Activated CD4-positive, alpha-beta T cell treated with anti-CD3 and anti-CD28 coated beads, Interleukin-2, amount 50 U/mL, for 1 hour (primary cell): ENCODE data around the gene PKNOX2.

Source experiments
- DNase-seq: peaks from one replicate; pipeline ENCODE4 v3.0.0-alpha.2; 2020

Gene PKNOX2

GRCh38 chr11:125155100-125155444 lies 9.5 kb upstream of the PKNOX2 start:
- DNase-seq = no peak

- DNase-seq = no peak
Measured at GRCh38 chr11:125155767-125156166, 8.8 kb upstream of the PKNOX2 start.

GRCh38 chr11:125156346-125157117 lies 8.0 kb upstream of the PKNOX2 start:
- DNase-seq = no peak

- no peak for DNase-seq
Measured at GRCh38 chr11:125157118-125157733, 7.3 kb upstream of the PKNOX2 start.

GRCh38 chr11:125157953-125158680 lies 6.4 kb upstream of the PKNOX2 start:
- DNase-seq = no peak

GRCh38 chr11:125162743-125163142 lies 1.8 kb upstream of the PKNOX2 start:
- DNase-seq = no peak

- no peak for DNase-seq
Measured at GRCh38 chr11:125163431-125164063, 1.0 kb upstream of the PKNOX2 start.

GRCh38 chr11:125164091-125164421 lies 495 bp upstream of the PKNOX2 start:
- no peak for DNase-seq

GRCh38 chr11:125165111-125165842 lies 726 bp downstream of the PKNOX2 start:
- no peak for DNase-seq

- no peak for DNase-seq
Measured at GRCh38 chr11:125165843-125166763, 1.6 kb downstream of the PKNOX2 start.

- no peak for DNase-seq
Measured at GRCh38 chr11:125166764-125167291, 2.3 kb downstream of the PKNOX2 start.

GRCh38 chr11:125167292-125167953 lies 2.9 kb downstream of the PKNOX2 start:
- DNase-seq = no peak

- DNase-seq = no peak
Measured at GRCh38 chr11:125167954-125168835, 3.6 kb downstream of the PKNOX2 start.

GRCh38 chr11:125168918-125169456 lies 4.4 kb downstream of the PKNOX2 start:
- no peak for DNase-seq

GRCh38 chr11:125170001-125170509 lies 5.5 kb downstream of the PKNOX2 start:
- DNase-seq = no peak

GRCh38 chr11:125170510-125171031 lies 6.0 kb downstream of the PKNOX2 start:
- DNase-seq = no peak

- no peak for DNase-seq
Measured at GRCh38 chr11:125171974-125172373, 7.4 kb downstream of the PKNOX2 start.

GRCh38 chr11:125173027-125173426 lies 8.5 kb downstream of the PKNOX2 start:
- no peak for DNase-seq

GRCh38 chr11:125173556-125173955 lies 9.0 kb downstream of the PKNOX2 start:
- DNase-seq = no peak
